Heart right ventricle (tissue), 16 donors: ENCODE data around the gene MYOD1. TPM values are rescaled to one million over a fixed set of nuclear protein-coding genes. Genes with fewer than 3 reads are reported as not detected.
A peak's percentile ranks its signal among the peaks of the same experiment; 100 is the strongest.

Experiments
- ATAC-seq, 8 donors: fragments of 200-7000 bp; cut with Tn5 transposase; one replicate each; pipeline ENCODE4 v1.9.1; 2020; ENCODE audit warnings: mild to moderate bottlenecking in 8 of 8, moderate library complexity in 8 of 8, moderate number of reproducible peaks in 1 of 8
- DNase-seq, 2 donors: peaks; one replicate each; pipeline ENCODE4 v3.0.0-alpha.2; 2020
- H3K27ac ChIP-seq, 10 donors: fragments of 200-600 bp; sonication (generic) in 2 of 10; one replicate each; pipeline versions ENCODE4 v1.5.0 to v1.8.0; 2020 to 2022; ENCODE audit warnings: mild to moderate bottlenecking in 3 of 10
- H3K27me3 ChIP-seq, 7 donors: fragments of 200-600 bp; one replicate each; pipeline ENCODE4 v1.8.0; 2021 to 2022; ENCODE audit warnings: mild to moderate bottlenecking in 2 of 7
- H3K36me3 ChIP-seq, 9 donors: fragments of 200-600 bp; sonication (generic) in 1 of 9; one replicate each; pipeline versions ENCODE4 v1.5.0 to v1.8.0; 2020 to 2022; ENCODE audit warnings: mild to moderate bottlenecking in 2 of 9
- H3K4me1 ChIP-seq, 9 donors: fragments of 200-600 bp; sonication (generic) in 1 of 9; one replicate each; pipeline versions ENCODE4 v1.5.0 to v1.8.0; 2020 to 2022; ENCODE audit warnings: mild to moderate bottlenecking in 4 of 9
- H3K4me3 ChIP-seq, 10 donors: fragments of 200-600 bp; sonication (generic) in 2 of 10; one replicate each; pipeline versions ENCODE4 v1.5.0 to v1.8.0; 2020 to 2022; ENCODE audit warnings: mild to moderate bottlenecking in 7 of 10, moderate library complexity in 2 of 10
- H3K9me3 ChIP-seq, 11 donors: fragments of 200-600 bp in 10 of 11; sonication (generic) in 2 of 11; one replicate each; pipeline versions ENCODE4 v1.5.0 to v1.8.0; 2013 to 2022; ENCODE audit warnings: mild to moderate bottlenecking in 2 of 11, control low read depth in 1 of 11, moderate library complexity in 1 of 11
- CTCF ChIP-seq, 9 donors: fragments of 200-600 bp; sonication (generic) in 2 of 9; IDR thresholded peaks; one replicate each; pipeline versions ENCODE4 v1.5.0 to v1.8.0; 2021 to 2022; ENCODE audit warnings: antibody characterized with exemption in 9 of 9, mild to moderate bottlenecking in 5 of 9, moderate library complexity in 1 of 9
- WGBS, 2 donors: extraction: QIAGEN DNeasy Blood & Tissue Kit; methylation state at CpG; one replicate each; pipeline ENCODE4 v1.1.7; 2013; ENCODE audit warnings: inconsistent platforms in 1 of 2; 5-methylcytosine and 5-hydroxymethylcytosine counted together
- intact Hi-C, 10 donors: fragments of 100-400 bp; cut with DNase I; formaldehyde crosslinking; loops; one replicate each; pipeline versions ENCODE4 v1.11.1 to v1.14.2; 2022
- polyA plus RNA-seq, 2 donors: library from polyadenylated mRNA; stranded (reverse); fragments of 200-250 nt; gene quantifications; one replicate each; pipeline ENCODE4 v1.2.3, GENCODE V29; 2013
- total RNA-seq, 10 donors: library from RNA; stranded (reverse); fragmentation: NEBNext Ultra II Directional in 3 of 10; extraction: Animal tissue kit (Norgen Biotek cat#: 25700) in 3 of 10; gene quantifications; one replicate each; pipeline versions ENCODE4 v1.2.1 to v1.2.4, GENCODE V29; 2021 to 2023
- donor health status: Arrhythmogenic right ventricular cardiomyopathy.
- donor health status: ischemic (EF 13 %, LVEDD 7.1; RV severe dilation, severe dysfunction).
- donor health status: healthy with polysubstance abuse.
- donor health status: DM: no; HTN: yes; CAD: no.
- donor health status: DM: no; HTN: no; CAD: no.
- donor health status: ischemic (EF 25% LVEDD 6.9; RV normal size, moderate dysfunction).
- donor health status: ischemic (EF 25% LVEDD 5.7; RV mildly dilated, moderate dysfunction).
- donor health status: healthy.
- donor health status: DM: yes; HTN: yes; CAD: no.
- donor health status: Ischemic cardiomyopathy.
- donor health status: ischemic (EF 35%, LVEDD 5.7; RV mildly dilated, moderate dysfunction).
- donor health status: nonischemic (EF 11% LVEDD 7.7; RV severe dilation, severe dysfunction).
- donor health status: DM: yes; HTN: yes; CAD: no.
- donor health status: PGD.
- donor health status: ischemic (EF 29% LVEDD 5.4; RV normal size, mild dysfunction).
- donor health status: nonischemic (EF 23%, LVEDD 6.1; RV moderate dilation, normal function).

The MYOD1 gene
- total and polyA plus RNA-seq, 12 donors, result 0.20 TPM; not detected in 11

DNA sequence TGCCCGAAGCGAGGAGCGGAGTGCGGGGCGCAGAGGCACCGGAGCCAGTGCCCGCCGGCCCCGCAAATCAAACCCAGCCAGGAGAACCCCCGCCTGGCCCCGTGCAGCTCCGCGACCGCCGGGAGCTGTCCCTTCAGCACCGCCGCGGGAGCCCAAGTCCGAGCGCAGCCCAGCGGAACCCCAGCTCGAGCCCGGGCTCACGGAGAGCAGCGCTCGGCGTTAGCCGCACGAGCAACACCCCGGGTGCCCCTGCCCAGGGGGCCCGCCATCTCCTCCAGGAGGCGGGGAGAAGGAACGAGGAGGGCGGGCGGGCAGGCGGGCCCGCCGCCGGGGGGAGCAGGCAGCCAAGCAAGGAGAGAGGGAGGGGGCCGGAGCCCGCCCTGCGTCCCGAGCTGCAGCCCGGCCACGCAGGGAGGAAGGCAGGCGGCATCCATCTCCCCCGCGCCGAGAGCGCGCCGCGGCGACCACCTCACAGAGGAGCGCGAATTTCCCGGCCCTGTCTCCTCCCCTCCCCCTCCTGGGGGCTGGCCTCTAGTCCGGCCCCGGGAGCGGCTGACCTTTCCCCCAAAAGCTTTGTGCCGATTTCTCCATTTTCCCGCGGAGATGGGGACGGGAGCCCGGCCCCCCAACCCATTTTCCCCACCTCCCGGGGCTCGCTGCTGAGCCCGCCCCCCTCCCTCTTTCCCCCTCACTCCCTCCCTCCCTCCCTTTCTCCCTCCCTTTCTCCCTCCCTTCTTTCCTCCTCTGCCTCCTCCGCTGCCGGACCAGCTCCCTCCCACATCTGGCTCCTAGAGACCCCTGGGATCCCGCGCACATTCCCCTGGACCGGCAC, 15.8 kb downstream of the MYOD1 start:
- ATAC-seq (peak; percentile 63 to 88 (median 72)), DNase-seq (peak; percentile 56 to 73)
- Histone ChIP-seq H3K9me3 (no peaks in the 10 kb centered on the region), H3K27me3 (peaks cover 18 to 91% (median 74%) of the 10 kb centered on the region in 7 donors), H3K27ac (no peak overlapping the region), H3K4me3 (peak overlapping the region in 9 of 10 donors; percentile 17 to 54 (median 42)), H3K36me3 (no peaks in the 10 kb centered on the region), H3K4me1 (peaks cover 4 to 23% (median 13%) of the 10 kb centered on the region in 9 donors)
- WGBS, 2 donors, result 1% methylated on average over 52 to 73 of the region's 73 CpGs
- no peak for TF ChIP-seq CTCF (IDR thresholded peaks at IDR 0.05)
- intact Hi-C loops, result loop anchor here in 3 of 10 donors (5.0 to 10.0 kb wide), 3 partner anchors 112 to 240 kb away; no protein-coding TSS in a partner anchor

DNA sequence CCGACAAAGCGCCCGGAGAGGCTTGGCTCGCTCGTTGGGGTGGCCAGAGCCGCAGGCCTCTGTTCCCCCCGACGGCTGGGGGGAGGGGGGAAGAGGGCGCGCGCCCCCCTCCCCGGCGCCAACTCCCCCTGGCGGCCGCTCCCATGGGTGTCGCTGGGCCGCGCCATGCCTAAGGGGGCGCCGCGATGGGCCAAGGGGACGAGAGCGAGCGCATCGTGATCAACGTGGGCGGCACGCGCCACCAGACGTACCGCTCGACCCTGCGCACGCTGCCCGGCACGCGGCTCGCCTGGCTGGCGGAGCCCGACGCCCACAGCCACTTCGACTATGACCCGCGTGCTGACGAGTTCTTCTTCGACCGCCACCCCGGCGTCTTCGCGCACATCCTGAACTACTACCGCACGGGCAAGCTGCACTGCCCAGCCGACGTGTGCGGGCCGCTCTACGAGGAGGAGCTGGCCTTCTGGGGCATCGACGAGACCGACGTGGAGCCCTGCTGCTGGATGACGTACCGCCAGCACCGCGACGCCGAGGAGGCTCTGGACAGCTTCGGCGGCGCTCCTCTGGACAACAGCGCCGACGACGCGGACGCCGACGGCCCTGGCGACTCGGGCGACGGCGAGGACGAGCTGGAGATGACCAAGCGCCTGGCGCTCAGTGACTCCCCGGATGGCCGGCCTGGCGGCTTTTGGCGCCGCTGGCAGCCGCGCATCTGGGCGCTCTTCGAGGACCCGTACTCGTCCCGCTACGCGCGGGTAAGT, 16.6 kb downstream of the MYOD1 start:
- Histone ChIP-seq H3K36me3 (no peaks in the 10 kb centered on the region), H3K27ac (no peak overlapping the region), H3K4me3 (no peak overlapping the region), H3K27me3 (peaks cover 18 to 90% (median 80%) of the 10 kb centered on the region in 7 donors), H3K4me1 (peaks cover 4 to 20% (median 13%) of the 10 kb centered on the region in 9 donors), H3K9me3 (no peaks in the 10 kb centered on the region)
- intact Hi-C loops, result loop anchor here in 1 of 10 donors (10.0 kb wide), 1 partner anchor 239 kb away; no protein-coding TSS in a partner anchor
- TF ChIP-seq CTCF (IDR thresholded peaks at IDR 0.05), result peak in 5 of 9 donors; percentile 14 to 34 (median 25)
- WGBS, 2 donors, result 5 to 6% methylated on average over 100 to 102 of the region's 102 CpGs
- DNase-seq, result no peak
- no peak for ATAC-seq

- DNase-seq (no peak), ATAC-seq (no peak)
- peaks cover 4 to 17% (median 13%) of the 10 kb centered on the region in 9 donors for H3K4me1 ChIP-seq
- H3K36me3 ChIP-seq, result no peaks in the 10 kb centered on the region
- H3K27ac ChIP-seq, result no peak overlapping the region
- H3K4me3 ChIP-seq, result no peak overlapping the region
- 19 to 25% methylated on average over 12 of the region's 12 CpGs for WGBS, 2 donors
- TF ChIP-seq CTCF (IDR thresholded peaks at IDR 0.05), result no peak
- intact Hi-C loops, result loop anchor here in 1 of 10 donors (10.0 kb wide), 1 partner anchor 238 kb away; no protein-coding TSS in a partner anchor
- no peaks in the 10 kb centered on the region for H3K9me3 ChIP-seq
- peaks cover 18 to 86% (median 75%) of the 10 kb centered on the region in 7 donors for H3K27me3 ChIP-seq
Measured at GRCh38 chr11:17736579-17736893, 17.2 kb downstream of the MYOD1 start.
